Stimulated activated CD8-positive, alpha-beta memory T cell treated with anti-CD3 and anti-CD28 coated beads, Interleukin-7, amount 100 ng/mL, for 24 hours (primary cell): Measurements from ENCODE around the gene C12orf43.
"Not testable (repeated sequence)": the region's sequence is repeated elsewhere in the genome, so short reads cannot be mapped to it uniquely, and the experiment has no call there.

Experiments
- DNase-seq: peaks from one replicate; pipeline ENCODE4 v3.0.0-alpha.2; 2020; ENCODE audit warnings: low read depth

The C12orf43 gene

GRCh38 chr12:121015825-121016766 lies at the start of gene C12orf43:
TSS of gene C12orf43 (minus strand) at chr12:121016487. CDS start at chr12:121016474, 13 bp downstream.
- peak; percentile 82 for DNase-seq

- no peak for DNase-seq
Measured at GRCh38 chr12:121065345-121065744, 49.1 kb upstream of the C12orf43 start.

- not testable (repeated sequence) for DNase-seq
Measured at GRCh38 chr12:121064586-121064985, 48.3 kb upstream of the C12orf43 start.

GRCh38 chr12:121064116-121064515 lies 47.8 kb upstream of the C12orf43 start:
- DNase-seq = no peak

- DNase-seq = no peak
Measured at GRCh38 chr12:121062391-121063045, 46.2 kb upstream of the C12orf43 start.

- DNase-seq = no peak
Measured at GRCh38 chr12:121061831-121062230, 45.5 kb upstream of the C12orf43 start.

- no peak for DNase-seq
Measured at GRCh38 chr12:121060149-121061001, 44.1 kb upstream of the C12orf43 start.

GRCh38 chr12:121059031-121059898 lies 43.0 kb upstream of the C12orf43 start:
- DNase-seq = no peak

GRCh38 chr12:121057794-121058193 lies 41.5 kb upstream of the C12orf43 start:
- no peak for DNase-seq

GRCh38 chr12:121053706-121054105 lies 37.4 kb upstream of the C12orf43 start:
- DNase-seq = no peak

GRCh38 chr12:121050725-121051124 lies 34.4 kb upstream of the C12orf43 start:
- DNase-seq = no peak

- DNase-seq = no peak
Measured at GRCh38 chr12:121048442-121048841, 32.2 kb upstream of the C12orf43 start.

- not testable (repeated sequence) for DNase-seq
Measured at GRCh38 chr12:121047400-121047799, 31.1 kb upstream of the C12orf43 start.

- no peak for DNase-seq
Measured at GRCh38 chr12:121043067-121043466, 26.8 kb upstream of the C12orf43 start.

GRCh38 chr12:121038861-121039668 lies 22.8 kb upstream of the C12orf43 start, which contains the start of gene OASL:
TSS of gene OASL (minus strand) at chr12:121039246. CDS start at chr12:121038971, 275 bp downstream.
- DNase-seq = no peak

- DNase-seq = no peak
Measured at GRCh38 chr12:121036810-121037326, 20.6 kb upstream of the C12orf43 start.

GRCh38 chr12:121034616-121035305 lies 18.5 kb upstream of the C12orf43 start:
- DNase-seq = no peak

GRCh38 chr12:121033625-121034349 lies 17.5 kb upstream of the C12orf43 start:
- DNase-seq = no peak
